HG03457 (cell line): ENCODE measurements around the gene CLK1.
"Not testable (repeated sequence)": the region's sequence is repeated elsewhere in the genome, so short reads cannot be mapped to it uniquely, and the experiment has no call there.

Source experiments
- ATAC-seq: cut with Tn5 transposase; IDR thresholded peaks from one replicate; pipeline ENCODE4 v1.9.1; 2021; ENCODE audit warnings: moderate number of reproducible peaks; ENCODE audit not compliant: unreplicated experiment

Gene CLK1

DNA sequence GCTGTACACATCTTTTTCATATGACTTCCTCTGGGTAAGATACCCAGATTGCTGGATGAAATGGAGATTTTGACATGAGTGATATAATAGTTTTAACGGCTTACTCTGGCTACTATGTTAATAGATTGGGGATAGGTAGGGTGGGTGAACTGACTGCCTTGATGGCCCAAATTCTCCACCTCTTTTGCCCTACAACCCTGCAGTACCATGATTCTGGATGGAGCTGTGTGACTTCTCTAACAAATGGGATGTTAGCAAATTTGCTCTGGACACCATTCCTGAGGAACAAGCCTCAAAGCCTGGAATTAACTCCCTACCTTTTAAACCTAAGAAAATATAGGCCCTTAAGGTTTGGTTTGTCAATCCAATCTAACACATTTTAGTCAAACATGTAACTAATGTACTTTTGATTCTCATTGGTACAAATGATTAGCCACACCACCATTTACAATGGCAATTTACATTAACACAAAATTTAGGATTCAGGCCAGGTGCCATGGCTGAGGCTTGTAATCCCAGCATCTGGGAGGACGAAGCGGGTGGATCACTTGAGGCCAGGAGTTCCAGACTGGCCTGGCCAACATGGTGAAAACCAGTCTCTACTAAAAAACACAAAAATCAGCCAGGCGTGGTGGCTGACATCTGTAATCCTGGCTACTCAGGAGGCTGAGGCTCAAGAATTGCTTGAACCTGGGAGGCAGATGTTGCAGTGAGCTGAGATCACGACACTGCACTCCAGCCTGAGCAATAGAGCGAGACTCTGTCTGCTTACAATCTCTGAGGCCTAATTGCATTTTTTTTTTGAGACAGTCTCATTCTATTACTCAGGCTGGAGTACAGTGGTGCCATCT, 12.8 kb downstream of the CLK1 start:
- ATAC-seq = no peak

DNA sequence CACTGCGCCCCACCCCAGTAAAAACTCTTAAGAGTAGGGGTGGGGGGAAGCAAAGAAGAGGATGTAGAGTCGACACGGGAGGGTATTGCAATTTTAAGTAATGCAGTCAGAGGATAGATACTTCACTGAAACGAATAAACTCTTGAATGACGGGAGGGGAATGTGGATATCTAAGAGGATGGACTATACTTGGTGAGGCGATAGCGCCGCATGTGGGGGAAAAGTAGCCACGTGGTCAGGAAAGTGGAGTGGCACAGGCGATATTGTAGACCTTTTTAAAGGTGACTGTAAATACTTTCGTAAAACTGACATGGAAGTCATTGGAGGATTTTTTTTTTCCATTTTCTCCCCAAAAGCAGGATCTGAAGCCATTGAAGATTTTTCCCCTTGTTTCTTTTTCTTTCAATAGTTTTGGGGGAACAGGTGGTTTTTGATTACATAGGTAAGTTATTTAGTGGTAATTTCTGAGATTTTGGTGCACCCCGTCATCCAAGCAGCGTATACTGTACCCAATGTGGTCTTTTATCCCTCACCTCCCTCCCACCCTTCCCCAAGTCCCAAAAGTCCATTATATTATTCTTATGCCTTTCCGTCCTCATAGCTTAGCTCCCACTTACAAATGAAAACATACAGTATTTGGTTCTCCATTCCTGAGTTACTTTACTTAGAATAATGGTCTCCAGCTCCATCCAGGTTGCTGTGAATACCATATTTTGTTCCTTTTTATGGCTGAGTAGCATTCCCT, 13.8 kb downstream of the CLK1 start:
- ATAC-seq = no peak

DNA sequence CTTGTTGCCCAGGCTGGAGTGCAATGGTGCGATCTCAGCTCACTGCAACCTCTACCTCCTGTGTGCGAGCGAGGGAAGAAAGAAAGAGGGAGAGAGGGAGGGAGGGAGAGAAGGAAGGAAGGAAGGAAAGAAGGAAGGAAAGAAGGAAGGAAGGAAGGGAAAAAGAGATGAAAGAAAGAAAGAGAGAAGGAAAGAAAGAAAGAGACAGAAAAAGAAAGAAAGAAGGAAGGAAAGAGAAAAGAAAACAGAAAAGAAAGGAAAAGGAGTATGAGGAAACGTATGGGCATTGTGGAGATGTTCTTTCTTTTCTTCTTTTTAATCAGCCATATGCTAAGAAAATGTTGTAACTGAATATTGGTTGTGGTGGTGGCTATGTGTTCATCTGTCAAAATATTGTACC, 16.5 kb downstream of the CLK1 start:
- no peak for ATAC-seq

DNA sequence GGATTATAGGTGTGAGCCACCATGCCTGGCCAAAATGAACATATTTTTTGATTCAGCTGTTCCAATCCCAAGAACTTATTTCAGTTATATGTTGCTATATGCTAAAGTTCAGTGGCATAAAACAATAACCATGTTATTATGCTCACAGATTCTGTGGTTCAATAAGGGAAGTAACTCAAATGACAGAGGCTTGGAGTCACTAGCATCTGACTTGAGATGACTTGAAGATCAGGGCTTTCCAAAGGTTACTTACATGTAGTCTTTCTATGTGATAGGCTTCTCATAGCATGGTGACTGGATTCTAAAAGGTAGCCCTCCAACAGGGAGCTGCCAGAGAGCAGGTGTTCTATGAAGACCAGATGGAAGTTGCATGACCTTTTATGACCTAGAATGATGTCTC, 17.2 kb downstream of the CLK1 start:
- no peak for ATAC-seq

DNA sequence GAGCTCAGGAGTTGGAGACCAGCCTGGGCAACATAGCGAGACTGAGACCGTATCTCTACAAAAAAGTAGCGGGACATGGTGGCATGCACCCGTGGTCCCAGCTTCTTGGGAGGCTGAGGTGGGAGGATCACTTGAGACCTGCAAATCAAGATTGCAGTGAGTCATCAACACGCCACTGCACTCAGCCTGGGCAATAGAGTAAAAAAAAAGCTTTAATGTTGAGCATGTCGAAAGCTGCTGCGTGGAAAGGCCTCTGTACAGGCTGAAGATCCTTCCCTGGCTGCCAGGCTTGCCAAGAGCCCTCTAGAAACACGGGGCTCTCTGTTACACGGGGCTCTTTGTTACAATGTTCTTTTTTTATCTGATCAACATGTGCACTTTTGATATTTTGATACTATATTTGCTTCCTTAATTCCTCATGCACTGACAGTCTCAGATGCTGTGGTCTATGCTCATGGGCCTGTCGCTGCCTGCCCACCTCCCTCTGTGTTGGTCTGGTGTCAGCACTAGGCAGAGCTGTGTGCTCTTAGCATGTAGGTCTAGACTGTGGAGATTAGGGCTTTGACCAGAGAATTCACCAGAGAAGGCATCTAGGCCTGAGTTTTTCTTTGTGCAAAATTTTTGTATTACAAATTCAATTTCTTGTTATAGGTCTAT, 18.7 kb downstream of the CLK1 start:
- no peak for ATAC-seq

DNA sequence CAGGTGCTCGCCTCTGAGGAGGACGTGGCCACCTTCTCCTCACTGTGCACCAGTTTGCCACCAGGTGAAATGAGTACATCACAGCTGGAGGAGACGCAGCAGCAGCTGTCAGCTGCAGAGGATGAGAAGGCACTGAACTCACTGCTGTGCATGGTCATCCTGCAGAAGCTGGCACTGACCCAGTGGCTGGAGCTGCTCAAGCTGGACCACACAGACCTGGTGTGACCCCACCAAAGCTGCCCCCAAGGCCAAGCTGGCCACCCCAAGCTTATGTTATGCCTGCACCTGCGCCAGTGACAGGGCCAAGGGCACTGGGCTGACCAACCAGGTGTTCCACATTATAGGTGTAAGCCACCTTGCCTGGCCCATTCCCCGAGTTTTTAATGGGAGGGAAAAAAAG, 19.3 kb downstream of the CLK1 start:
- ATAC-seq = no peak

DNA sequence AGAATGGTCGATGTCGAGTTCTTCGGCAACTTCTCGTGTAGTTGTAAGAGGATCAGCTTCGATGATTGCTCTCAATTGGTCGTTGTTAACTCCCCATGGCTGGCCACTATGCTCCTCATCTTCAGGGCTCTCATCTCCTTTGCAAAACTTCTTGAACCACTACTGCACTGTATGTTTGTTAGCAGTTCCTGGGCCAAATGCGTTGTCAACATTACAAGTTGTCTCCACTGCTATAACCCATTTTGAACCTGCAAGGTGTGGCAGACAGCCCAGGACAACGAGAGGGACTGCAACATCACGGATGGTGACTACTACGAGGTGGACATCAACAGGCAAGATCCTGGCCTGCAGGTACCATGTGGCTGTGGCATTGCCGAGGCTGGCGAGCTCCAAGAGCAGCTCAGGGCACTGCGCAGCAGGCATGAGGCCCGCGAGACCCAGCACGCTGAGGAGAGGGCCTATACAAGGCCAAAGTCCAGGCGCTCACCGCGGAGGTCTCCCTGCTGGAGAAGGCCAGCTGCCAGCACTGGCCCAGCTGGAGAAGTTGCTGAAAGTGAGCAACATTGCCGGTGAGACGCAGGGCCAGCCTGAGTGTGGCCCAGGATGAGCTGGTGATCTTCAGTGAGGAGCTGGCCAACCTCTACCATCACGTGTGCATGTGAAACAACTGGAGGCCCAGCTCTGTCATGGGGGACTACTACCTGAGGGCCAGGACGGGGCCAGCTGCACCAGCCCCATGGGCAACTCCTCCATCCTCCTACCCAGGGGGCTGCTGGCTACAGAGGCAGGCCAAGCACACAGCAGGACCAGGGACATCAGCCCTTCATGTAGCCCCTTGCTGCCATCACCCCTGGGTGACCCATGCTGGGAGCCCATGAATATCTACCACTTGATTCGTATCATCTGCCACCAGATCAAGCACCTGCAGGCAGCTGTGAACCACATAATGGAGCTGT, 20.2 kb downstream of the CLK1 start:
- ATAC-seq = no peak

DNA sequence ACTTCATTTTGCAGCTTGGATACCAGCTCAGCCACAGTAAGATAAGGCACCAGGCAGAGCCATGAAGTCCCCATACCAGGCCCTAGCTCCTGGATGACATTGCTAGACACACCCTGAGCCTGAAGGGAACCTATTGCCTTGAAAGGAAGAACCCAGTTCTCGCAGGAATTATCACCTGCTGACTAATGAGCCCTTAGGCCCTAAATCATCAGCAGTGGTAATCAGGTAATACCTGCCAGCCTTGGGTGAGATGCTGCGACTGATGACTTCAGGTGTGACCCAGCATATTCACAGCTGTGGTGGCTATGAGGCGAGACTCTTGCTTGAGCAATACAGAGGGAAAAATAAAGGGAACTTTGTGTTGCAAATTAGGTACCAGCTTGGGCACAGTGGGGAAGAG, 24.9 kb downstream of the CLK1 start:
- ATAC-seq = no peak

DNA sequence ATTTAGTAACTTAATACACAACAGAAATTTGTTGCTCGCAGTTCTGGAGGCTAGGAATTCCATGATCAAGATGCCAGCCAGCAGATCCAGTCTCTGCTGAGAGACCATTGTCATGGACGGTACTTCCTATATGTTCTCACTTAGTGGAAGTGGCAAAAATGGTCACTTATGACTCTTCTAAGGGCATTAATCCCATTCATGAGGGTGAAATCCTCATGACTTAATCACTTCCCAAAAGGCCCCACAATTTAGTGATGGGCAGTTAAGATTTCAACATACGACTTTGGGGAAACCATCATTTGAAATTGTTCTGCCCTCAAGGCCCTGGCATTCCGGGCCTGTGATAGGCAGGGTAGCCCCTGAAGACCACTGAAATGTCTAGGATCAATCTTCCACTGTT, 29.8 kb downstream of the CLK1 start:
- ATAC-seq = no peak

DNA sequence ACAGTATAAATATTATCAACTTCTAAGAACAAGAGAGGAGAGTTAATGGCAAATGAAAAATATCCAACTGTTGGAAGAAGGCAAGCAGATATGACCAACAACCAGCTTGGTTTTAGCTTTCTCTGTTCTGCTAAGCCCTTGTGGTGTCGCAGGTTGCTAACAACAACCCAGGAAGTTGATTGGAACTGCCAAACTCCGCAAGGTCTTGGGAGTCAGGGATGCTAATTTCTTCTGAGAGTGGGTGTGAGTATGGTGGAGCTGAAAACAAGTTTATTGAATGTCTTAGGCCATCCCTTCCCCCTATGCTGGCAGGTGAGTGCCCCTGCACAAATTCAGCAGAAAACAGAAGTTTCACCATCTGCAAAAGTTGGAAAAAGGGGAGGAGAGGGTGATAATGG, 35.2 kb downstream of the CLK1 start:
- no peak for ATAC-seq

DNA sequence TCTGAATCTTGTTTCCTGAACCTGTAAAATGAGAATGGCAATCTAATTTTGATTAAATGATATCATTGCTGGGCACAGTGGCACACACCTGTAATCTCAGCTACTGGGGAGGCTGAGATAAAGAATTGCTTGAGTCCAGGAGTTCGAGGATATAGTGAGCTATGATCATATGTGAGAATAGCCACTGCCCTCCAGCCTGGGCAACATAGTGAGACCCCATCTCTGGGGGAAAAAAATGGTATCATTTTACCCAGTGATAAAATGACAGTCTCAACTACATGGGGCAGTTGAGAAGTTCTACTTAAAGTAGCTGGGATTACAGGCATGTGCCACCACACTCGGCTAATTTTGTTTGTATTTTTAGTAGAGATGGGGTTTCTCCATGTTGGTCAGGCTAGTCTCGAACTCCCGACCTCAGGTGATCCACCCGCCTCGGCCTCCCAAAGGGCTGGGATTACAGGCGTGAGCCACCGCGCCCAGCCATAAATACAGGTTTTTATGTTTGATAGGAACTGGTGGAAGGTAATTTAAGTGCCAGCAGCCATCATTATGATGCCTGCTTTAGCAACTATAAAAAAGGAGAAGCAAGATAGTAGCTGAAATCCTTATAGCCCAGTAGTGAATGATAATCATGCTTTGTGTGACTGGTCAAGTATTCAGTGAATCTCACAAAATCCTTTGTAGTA, 35.7 kb downstream of the CLK1 start:
- ATAC-seq = no peak

DNA sequence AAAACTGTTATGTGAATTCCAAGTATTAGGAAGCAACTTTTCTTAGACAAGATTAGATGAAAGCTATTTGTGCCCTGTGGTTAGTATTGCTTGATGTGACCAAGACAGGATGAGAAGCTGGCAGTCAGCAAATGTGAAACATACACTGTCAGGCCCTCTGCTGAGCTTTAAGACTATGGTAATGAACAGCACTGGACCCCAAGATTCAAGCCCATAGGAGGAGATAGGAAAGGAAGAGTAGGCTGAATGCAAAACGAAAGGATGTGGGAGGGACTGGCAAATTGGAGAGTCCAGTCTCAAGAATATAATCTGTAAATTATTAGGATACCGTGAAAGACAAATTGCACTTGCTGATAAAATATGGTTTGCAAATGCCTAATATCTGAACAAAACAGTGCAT, 36.4 kb downstream of the CLK1 start:
- ATAC-seq = no peak

DNA sequence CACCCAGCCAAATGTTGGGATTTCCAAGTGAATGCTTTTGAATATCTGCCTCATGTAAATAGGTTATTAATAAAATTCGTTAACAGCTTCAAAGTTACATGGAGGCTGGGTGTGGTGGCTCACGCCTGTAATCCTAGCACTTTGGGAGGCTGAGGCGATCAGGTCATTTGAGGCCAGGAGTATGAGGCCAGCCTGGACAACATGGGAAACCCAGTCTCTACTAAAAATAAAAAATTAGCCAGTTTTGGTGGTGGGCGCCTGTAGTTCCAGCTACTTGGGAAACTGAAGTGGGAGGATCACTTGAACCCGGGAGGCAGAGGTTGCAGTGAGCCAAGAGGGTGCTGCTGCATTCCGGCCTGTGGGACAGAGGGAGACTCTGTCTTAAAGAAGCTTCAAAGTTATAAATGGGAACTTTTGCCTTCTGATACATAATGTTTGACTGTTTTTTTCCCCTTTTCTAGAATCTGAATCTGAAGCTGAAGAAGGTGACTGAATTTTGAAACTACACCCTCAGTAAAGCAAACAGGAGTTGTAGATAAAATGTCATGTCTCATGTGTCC, 42.7 kb downstream of the CLK1 start:
- ATAC-seq = no peak

DNA sequence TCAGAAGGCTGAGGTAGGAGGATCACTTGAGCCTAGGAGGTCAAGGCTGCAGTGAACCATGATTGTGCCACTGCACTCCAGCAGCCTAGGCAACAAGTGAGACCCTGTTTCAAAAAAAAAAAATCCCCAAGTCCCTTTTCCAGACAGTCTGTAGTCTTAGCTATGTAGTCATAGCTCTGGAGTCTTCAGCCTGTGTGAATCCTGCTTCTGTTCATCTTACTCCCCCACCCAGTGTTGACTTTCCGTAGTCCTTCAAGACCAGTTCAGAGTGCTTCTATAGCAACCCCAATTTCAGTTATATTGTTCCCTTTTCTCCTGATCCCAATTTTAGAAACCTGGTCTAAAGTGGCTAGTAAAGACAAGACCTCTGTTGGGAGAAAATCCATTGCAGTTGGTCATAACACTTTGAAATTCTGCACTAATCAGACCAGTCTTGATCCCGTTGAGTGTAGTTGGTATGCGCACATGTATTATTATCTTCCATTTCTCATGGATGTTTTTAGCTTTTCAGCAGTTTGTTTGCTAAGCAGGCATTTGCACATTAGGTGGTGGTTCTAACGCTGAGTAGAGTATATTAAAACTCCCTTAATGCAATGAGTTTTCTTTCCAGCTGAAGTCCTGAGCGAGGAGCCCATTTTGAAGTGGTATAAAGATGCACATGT, 43.8 kb downstream of the CLK1 start:
- ATAC-seq = no peak

DNA sequence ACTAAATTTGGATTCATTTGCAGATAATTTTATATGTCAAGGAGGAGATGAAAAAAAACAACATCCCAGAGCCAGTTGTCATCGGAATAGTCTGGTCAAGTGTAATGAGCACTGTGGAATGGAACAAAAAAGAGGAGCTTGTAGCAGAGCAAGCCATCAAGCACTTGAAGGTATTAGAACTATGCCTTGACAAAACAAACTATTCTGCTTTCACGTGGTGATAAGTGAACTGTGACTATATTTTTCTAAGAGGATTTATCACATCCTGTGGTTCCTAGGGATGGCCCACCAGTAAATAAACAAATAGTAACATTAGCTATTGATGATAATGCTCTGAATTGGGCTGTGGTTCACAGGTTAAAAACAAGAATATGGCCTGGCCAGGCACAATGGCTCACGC, 45.7 kb downstream of the CLK1 start:
- not testable (repeated sequence) for ATAC-seq

DNA sequence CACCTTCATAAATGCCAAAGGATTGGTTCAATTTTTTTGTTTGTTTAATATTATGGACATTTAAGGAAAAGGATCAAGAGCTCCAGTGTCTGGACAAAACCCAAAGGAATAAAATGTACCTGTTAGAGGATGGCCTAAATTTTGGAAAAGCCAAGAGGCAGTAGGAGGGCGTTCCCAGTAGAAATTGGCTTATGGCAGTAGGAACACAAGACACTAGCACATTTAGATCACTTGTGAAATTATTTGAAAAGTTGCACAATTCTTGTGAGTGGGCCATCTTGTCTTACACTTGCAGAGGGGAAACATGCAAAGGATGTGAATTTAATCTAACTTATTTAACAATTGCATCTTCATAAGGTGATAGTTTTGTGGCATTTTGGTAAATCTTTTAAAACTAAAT, 49.5 kb downstream of the CLK1 start:
- ATAC-seq = no peak

DNA sequence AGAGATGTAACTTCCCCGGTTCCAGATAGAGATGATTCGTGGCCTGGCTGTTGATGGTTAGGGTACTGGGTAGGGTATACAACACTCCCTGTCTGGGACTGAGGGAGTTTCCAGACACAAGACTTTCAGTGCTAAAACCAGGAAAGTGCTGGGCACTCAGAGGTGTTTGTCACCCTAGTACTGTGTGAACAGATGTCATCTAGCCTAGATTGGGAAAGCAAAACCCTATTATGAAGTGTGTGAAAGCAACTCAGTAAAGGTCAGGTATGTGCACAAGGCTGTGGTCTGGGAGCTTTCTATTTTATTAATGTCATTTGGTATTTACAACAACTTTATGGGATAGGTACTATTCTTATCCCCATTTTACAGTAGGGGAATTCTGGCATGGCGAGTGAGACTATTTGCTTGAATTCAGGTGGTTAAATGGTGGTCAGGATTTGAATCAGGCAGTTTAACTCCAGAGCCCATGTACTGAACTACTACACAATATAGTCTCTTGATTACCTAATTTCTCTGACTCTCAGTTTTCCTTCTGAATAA, 50.1 kb downstream of the CLK1 start:
- ATAC-seq = peak; percentile 16

DNA sequence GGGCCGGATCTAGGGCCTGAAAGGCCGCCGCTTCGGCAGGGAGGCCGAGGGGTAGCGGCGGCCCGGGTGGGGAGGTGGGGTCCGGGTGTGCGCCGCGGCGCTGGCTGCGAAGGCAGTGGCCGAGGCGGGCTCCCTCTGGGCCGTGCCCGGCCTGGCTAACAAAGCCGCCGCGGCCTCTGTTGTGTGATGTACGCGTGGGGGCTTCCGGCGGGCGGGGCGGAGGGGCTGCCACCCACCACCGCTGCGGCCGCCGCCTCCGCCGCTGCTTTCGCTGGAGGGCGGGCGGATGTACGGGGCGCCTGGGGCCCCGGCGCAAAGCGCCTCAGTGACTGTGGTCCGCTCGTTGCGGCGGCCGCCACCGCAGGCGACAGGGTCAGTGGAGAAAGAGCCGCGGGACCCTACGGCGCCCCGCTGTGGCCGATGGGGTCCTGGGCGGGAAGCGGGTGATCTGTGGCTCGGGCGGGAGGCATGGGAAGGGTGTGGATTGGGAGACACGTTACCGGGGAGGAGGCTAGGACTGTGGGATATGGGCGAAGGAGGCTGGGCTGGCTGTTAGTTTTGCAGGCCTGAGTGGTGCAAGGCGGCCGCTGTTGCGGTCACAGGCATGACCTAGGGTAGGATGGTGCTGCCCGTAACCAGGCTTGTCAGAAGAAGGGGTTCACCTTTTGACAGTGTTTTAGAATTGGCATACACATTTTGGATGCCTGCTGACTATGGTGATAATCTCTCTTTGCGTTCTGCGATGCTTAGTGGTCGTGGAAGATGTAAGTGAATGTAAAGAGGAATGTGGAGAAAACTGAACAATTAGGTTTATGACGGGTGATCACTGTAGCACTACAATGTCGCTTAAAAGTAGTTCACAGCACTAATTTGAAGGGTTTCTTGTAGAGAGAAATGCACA, 52.1 kb downstream of the CLK1 start:
- peak; percentile 28 for ATAC-seq
